GM21390 (cell line): ENCODE data around the gene RICTOR.
"Not testable (repeated sequence)": the region's sequence is repeated elsewhere in the genome, so short reads cannot be mapped to it uniquely, and the experiment has no call there.

Experiments used
- ATAC-seq: cut with Tn5 transposase; IDR thresholded peaks from one replicate; pipeline ENCODE4 v1.9.1; 2021; ENCODE audit not compliant: unreplicated experiment

RICTOR gene

DNA sequence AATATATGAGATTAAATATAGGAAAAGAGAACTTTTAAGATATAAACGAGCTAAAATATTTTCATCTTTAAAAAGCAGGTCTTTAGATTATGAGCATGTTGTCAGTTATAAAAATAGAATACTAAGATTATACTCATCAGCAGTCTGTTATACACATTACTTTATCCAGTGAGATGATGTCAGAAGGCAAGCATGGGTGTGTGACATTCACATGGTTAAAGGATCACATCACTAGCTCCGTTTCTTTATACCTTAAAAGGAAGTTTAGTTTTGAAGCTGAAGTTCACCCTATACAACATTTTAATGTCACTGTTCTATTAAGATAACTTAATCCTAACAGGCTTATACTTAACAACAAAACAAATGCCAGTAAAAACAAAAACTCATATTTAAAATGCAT, 59.6 kb downstream of the RICTOR start:
- no peak for ATAC-seq

DNA sequence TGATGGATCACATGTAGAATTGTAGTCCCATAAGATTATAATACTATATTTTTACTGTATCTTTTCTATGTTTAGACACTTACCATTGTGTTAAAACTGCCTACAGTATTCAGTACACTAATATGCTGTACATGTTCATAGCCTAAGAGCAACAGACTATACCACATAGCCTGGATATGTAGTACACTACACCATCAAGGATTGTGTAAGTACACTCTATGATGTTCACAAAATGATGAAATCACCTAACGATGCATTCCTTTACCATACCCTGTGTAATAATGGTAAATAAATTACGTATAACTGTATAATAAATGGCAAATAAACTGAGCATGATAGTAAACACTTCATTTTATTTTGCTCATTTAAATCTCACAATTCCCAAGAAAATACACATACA, 60.3 kb downstream of the RICTOR start:
- no peak for ATAC-seq

DNA sequence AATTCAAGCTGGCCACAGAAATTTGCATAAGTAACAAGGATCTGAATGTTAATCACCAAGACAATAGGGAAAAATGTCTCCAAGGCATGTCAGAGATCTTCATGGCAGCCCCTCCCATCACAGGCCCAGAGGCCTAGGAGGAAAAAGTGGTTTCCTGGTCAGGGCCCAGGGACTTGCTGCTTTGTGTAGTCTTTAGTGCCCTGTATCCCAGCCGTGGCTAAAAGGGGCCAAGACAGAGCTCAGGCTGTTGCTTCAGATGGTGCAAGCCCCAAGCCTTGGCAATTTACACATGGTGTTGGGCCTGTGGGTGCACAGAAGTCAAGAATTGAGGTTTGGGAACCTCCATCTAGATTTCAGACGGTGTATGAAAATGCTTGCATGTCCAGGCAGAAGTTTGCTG, 63.2 kb downstream of the RICTOR start:
- not testable (repeated sequence) for ATAC-seq

DNA sequence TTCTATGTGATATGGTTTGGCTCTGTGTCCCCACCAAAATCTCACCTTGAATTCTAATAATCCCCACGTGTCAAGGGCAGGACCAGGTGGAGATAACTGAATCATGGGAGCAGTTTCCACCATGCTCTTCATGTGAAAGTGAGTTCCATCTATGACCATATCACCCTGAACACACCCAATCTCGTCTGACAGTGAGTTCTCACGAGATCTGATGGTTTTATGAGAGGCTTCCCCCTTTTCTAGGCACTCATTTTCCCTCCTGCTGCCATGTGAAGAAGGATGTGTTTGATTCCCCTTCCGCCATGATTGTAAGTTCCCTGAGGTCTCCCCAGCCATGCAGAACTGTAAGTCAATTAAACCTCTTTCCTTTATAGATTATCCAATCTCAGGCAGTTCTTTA, 64.2 kb downstream of the RICTOR start:
- no peak for ATAC-seq

DNA sequence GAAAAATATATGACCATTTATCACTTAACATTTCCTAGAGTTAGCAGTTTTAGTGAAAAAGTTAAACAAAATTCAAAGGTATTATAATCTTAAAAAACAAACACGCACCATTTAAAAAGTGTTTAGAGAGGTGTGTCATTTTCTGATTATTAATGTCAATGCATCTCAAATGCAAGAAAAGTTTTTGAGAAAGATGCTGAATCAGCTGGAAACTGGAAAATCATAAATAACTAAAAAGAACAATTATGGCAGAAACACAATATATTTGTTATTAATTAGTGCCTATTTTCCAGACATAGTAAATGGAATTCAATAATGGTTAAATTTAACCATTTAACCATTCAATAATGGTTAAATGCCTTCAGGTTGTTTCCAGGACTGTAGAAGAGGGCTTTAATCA, 64.9 kb downstream of the RICTOR start:
- ATAC-seq, result no peak

DNA sequence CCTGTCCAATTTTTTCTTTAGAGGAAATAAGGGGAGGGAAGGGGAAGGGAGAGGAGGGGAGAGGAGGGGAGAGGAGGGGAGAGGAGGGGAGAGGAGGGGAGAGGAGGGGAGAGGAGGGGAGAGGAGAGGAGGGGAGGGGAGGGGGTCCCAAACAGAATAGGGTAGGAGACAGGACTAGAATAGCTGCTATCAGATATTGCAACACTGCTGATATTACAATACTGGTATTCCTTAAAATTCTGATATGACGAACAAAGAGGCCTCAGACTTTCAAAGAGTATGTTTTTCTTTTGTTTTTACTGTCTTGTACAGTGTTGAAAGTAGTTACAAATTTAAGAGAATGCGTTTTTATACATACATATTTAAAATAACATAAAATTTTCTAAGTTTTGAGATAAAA, 67.5 kb downstream of the RICTOR start:
- no peak for ATAC-seq

DNA sequence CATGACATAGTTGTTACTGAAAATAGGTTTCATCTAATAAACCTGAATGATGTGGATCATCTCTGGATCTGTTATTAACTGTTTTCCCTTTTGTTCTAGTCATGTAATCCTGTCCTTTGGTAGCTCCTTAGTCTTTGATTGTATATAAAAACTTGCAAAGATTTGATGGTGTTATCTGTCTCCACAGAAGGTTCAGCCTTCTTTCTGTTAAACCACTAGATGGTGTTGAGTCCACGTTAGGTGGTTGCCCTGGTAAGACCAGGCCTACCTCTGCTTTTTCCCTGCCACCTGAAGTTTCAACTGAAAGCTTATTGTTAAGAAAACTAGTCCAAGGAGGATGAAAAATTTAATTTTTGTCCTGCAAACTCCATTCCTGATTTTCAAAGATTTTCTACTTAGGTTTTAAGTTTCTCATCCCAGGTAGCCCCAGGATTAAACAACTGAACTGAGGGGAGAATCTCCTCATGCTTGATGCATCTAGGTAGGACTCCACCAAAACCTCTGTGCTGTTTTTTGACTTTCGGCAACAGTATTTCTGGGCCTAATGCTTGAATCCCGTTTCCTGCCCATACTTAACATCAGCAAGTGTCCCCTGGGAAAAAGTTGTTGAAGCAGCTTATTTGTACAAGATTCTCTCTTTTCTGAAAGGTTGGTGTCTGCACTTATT, 68.5 kb downstream of the RICTOR start:
- no peak for ATAC-seq

DNA sequence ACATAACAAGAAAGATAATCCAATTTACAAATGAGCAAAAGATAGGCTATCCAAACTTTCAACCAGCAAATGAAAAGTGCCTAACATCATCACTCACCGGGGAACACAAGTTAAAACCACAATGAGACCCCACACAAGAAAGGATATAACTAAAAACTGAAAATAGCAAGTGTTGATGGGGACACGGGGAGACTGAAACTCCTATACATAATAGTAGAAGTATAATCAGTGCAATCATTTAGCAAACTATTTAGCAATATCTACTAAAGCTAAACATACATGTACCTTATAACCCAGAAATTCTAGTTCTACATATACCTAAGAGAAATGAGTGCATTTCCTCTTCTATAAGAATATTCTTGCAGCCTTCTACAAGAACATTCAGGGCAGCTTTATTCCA, 72.5 kb downstream of the RICTOR start:
- ATAC-seq, result no peak

DNA sequence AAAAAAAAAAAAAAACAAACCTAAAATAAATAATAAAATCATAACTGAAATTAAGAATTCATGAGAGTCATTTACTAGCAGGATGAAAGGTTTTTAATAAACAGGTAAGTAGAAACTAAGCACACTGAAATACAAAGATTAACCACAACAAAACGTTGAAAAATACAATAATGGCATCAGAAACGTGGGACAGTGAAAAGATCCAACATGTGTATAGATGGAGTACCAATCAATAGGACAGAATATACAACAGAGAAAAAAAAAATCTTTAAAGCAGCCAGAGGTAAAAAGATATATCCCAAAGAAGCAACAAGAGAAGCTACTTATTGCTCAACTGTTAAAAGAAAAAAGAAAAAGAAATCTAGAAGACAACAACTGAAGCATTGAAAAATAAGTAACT, 75.2 kb downstream of the RICTOR start:
- no peak for ATAC-seq

DNA sequence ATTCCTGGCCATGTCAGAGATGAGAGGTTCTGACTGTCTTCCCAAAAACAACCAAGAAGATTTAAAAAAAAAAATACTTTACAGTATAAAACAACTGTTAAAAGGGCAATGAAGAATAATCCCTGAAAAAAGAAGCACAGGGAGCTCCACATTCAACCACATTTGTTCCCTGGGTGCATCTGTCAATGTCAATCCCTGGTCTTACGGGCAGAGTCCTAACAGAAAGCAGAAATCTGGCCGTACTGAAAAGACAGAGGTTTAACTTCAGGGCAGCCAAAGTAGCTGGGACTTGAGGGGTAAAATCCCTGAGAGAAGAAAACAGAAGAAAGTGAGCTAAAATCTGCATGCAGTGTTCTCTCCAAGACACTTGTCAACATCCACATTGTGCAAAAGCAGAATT, 76.6 kb downstream of the RICTOR start:
- no peak for ATAC-seq

DNA sequence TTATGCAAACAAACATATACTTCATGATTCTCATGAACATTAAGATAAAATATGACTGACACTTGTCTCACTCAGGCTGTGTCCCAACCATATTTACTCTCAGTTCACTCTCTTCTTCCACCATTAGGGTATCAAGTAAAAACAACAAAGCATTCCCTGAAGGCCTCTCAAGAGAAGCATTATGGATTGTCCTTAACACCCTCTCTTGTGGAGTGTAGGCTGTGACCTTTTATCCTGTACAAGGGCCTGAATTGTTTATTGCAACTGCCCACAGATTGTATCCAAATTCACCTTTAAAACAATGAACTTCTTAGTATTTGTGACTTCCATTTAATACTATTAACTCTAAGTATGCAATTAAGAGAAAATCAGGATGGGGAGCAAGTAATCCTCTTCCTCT, 78.1 kb downstream of the RICTOR start:
- no peak for ATAC-seq

DNA sequence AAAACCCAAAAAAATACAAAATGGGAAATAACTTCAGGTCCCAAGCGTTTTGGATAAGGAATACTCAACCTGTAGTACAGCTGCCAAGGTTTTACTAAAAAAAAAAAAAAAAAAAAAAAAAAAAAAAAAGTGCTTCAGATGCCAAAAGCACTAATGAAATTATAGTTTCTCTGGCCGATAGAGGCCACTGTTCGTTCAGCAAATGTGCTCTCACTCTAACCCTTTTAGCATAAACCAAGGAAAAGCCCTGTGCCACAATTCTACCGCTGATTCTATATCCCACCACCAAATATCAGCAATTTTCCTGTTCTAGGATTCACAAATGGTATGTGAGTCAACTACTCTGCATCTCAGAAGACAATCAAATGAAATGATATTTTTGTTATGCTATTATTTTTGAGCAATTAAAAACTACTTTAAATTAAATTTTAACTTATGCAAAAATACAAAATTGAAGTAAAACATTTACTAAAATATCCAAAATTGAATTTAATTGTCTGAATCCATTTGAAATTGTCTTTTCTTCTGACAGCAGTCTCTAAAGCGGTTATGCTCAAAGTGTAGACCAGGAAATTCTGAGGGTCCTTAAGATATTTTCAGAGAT, 79.8 kb downstream of the RICTOR start:
- ATAC-seq, result no peak

DNA sequence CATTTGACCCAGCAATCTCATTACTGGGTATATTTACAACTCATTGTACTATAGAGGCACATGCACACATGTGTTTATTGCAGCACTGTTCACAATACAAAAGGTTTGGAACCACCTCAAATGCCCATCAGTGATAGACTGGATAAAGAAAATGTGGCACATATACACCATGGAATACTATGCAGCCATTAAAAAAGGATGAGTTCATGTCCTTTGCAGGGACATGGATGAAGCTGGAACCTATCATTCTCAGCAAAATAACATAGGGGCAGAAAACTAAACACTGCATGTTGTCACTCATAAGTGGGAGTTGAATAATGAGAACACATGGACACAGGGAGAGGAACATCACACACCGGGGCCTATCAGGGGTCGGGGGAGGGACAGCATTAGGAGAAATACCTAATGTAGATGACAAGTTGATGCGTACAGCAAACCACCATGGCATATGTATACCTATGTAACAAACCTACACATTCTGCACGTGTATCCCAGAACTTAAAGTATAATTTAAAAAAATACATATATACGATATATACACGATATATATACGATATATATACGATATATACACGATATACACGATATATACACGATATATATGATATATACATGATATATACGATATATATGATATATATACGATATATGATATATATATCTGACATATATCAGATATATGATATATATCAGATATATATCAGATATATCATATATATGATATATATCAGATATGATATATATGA, 84.1 kb downstream of the RICTOR start:
- ATAC-seq, result not testable (repeated sequence)

DNA sequence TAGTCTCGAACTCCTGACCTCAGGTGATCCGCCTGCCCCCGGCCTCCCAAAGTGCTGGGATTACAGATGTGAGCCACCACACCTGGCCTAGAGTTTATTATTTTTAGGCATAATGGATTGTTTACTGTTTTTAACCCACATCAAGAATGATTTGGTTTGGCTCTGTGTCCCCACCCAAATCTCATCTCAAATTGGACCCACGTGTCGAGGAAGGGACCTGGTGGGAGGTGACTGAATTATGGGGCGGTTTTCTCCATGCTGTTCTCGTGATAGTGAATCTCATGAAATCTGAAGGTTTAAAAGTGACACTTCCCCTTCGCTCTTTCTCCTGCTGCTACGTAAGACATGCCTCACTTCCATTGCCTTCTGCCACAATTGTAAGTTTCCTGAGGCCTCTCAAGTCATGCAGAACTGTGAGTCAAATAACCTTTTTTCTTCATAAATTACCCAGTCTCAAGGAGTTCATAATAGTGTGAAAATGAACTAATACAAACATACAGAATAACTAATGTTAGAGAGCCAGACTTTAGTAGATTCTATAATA, 88.2 kb downstream of the RICTOR start:
- ATAC-seq, result no peak

DNA sequence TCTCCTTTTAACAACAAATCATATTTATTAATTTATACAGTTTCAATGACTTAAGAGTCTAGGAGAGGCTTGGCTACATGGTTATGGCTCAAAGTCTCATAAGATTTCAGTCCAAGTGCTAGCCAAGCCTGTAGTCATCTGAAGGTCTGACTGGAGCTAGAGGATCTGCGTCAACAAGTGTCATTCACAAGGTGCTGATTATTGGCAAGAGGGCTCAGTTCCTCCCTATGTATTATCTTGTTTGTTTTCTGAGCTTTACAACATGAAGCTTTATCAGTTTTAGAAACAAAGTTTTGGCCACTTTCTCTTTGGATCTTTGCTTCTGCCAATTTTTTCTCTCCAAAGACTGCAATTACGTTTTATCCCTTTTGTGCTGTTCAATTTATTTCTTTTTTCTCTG, 94.7 kb downstream of the RICTOR start:
- ATAC-seq, result no peak

DNA sequence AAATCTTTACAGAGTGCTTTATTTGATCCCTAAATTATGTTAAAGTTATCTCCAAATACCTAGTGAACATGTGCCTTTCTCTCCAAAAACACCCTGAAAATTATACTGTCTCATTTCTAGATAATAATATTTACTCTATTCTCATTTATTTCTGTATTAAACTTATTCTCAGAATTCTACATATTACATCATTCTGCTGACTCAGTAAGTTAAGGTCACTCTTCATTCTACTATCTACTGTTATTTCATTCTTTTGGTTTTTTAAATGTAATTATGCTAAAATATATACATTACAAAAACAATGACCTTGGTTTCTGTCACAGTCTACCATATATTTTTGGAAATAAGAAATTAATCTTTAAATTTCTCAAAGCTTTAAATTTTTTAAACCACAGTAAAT, 96.2 kb downstream of the RICTOR start:
- ATAC-seq, result no peak

DNA sequence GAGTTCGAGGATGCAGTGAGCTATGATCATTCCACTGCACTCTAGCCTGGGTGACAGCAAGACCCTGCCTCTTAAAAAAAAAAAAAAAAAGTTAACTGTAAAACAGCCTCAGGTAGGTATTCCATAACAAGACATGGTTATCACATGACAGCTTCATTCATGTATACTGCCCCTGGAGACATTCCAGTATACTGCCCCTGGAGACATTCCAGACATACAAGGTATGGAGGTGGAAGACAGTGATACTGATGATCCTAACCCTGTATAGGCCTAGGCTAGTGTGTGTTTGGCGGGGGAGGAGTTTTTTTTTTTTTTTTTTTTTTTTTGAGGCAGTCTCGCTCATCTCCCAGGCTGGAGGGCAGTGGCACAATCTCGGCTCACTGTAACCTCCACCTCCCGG, 105.5 kb downstream of the RICTOR start:
- no peak for ATAC-seq

DNA sequence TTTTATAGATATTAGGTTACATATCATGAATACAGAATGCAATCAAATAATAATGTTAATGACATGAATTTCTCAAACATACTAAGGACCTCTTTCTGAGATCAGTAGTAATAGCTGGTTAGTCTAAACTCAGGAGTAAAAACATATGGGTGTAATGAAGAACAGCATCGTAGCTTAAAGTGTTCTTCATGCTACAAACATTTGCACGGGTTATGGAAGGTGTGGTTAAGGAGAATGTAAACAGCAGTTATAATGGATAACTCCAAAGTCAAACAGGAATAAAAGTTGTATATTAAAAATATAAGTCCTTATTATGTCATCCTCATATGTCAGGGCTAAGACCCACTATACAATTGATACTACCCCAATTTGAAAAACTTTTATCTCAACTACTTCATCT, 112.5 kb downstream of the RICTOR start:
- no peak for ATAC-seq

DNA sequence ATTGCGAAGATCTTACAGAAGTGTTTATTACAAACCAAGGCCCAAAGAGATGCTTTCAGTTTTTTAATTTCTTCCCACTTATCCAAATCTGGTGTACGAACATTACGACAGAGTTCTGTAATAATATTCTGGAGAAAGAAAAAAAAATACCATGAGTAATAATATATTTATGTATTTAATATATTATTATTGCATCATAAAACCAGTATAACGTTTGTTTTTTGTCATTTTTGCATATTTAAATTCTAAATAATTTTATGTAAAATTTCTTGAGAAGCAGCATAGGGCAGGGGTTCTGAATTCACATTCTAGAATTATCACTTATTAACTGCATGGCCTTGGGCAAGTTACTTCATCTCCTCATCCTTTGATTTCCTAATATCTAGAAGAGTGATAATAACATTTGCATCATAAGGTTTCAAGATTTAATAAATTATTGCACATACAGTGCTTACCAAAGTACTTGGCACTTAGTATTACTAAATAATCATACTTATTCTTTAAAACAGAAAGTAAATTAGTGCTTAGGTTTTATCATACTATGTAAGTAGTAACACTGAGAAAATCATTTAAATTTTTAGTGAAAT, 120.7 kb downstream of the RICTOR start:
- no peak for ATAC-seq

DNA sequence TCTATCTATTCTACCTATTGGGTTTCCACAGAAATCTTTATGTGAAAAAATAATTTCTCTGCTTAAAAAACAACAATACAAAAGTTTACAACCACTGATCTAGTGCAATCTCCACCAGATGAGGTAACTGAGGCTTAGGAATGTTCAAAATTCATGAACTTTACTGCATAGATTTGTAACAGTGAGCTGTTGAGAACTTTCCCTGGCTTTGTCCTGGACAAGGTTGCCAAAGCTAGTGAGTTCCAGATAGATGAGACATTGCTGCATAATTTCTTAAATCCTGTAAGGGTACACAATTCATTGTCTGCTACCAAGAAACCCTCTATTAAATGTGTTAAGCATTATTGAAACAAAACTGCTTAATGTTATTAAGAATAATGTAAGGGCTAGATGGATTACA, 125.7 kb downstream of the RICTOR start:
- no peak for ATAC-seq

DNA sequence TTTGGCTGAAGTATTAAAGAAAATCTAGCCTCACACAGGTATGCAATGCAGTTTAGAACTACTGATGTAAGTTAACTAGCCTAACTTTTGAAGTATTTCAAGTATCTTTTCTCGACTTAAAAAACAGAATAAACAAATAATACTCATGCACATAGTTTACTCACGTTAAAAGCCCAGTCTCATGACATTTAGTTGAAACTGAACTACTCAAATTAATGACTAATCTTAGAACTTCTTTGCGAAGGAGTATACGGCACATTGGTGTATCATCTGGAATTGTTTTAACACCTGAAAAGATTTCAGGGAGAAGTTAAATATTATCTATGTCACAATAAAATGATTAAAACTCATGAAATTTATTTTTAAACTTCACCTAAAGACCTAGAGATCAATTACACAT, 129.9 kb downstream of the RICTOR start:
- ATAC-seq, result no peak

DNA sequence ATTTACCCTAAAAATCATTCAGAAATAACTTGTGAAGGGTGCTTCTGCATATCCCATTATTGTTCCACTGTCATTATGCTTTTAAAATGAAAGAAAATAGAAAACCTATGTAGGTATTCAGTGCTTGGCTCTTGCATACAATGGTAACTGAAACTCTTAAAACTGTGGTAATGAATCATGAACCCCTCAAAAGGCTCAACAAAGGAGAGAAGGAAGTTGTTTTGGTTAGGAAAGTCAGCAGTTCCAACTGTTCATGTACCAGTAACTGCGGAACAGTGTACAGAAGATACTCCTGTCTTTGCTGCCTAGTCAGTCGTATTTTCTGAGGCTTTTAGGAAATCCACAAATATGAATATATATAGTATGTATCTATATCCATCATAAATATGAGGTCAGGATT, 132.3 kb downstream of the RICTOR start:
- no peak for ATAC-seq
